Smooth muscle cell (in vitro differentiated cells): ENCODE measurements around the gene GABRB1. TPM values are rescaled to one million over a fixed set of nuclear protein-coding genes. Genes with fewer than 3 reads are reported as not detected.

ENCODE experiments used
- DNase-seq: peaks from one replicate; lab custom pipeline; 2025; ENCODE audit not compliant: unreplicated experiment; lab: John Stamatoyannopoulos, UW
- H2AFZ ChIP-seq: fragments of 200-600 bp; sonication (generic); 2 replicates; pipeline ENCODE4 v1.6.0; 2016; ENCODE audit warnings: antibody characterized with exemption, low read depth, mild to moderate bottlenecking
- H3F3A ChIP-seq: fragments of 200-600 bp; sonication (generic); 2 replicates; pipeline ENCODE4 v1.6.0; 2017; ENCODE audit warnings: antibody characterized with exemption, low read depth
- H3K27ac ChIP-seq: fragments of 200-600 bp; sonication (generic); 2 replicates; pipeline ENCODE4 v1.5.1; 2016; ENCODE audit warnings: low read depth, mild to moderate bottlenecking
- H3K27me3 ChIP-seq: fragments of 200-600 bp; sonication (generic); 2 replicates; pipeline ENCODE4 v1.6.1; 2016; ENCODE audit warnings: low read depth, mild to moderate bottlenecking
- H3K36me3 ChIP-seq: fragments of 200-600 bp; sonication (generic); 2 replicates; pipeline ENCODE4 v1.5.1; 2016; ENCODE audit warnings: low read depth
- H3K4me1 ChIP-seq: fragments of 200-600 bp; sonication (generic); 2 replicates; pipeline ENCODE4 v1.5.1; 2016; ENCODE audit warnings: low read depth
- H3K4me2 ChIP-seq: fragments of 200-600 bp; sonication (generic); 2 replicates; pipeline ENCODE4 v1.6.0; 2016; ENCODE audit warnings: mild to moderate bottlenecking
- H3K4me3 ChIP-seq: fragments of 200-600 bp; sonication (generic); 2 replicates; pipeline ENCODE4 v1.5.1; 2016; ENCODE audit warnings: mild to moderate bottlenecking
- H3K79me2 ChIP-seq: fragments of 200-600 bp; sonication (generic); 2 replicates; pipeline ENCODE4 v1.6.0; 2016; ENCODE audit warnings: low read depth, mild to moderate bottlenecking
- H3K9ac ChIP-seq: fragments of 200-600 bp; sonication (generic); 2 replicates; pipeline ENCODE4 v1.6.0; 2016; ENCODE audit warnings: low read depth
- H3K9me3 ChIP-seq: fragments of 200-600 bp; sonication (generic); replicated peaks from 2 replicates; pipeline ENCODE4 v1.5.1; 2016; ENCODE audit warnings: low read depth
- H4K20me1 ChIP-seq: fragments of 200-600 bp; sonication (generic); 2 replicates; pipeline ENCODE4 v1.6.0; 2016; ENCODE audit warnings: low read depth
- CTCF ChIP-seq: fragments of 200-600 bp; sonication (generic); IDR thresholded peaks from 2 replicates; pipeline ENCODE4 v1.5.1; 2017; ENCODE audit warnings: borderline replicate concordance, mild to moderate bottlenecking, antibody characterized with exemption; ENCODE audit not compliant: insufficient read depth, poor library complexity, severe bottlenecking
- WGBS: methylation state at CpG from one replicate; pipeline ENCODE4 v1.1.7; 2016; ENCODE audit warnings: low lambda C conversion rate; 5-methylcytosine and 5-hydroxymethylcytosine counted together
- polyA plus RNA-seq: library from polyadenylated mRNA; unstranded; fragments of >200 nt; fragmentation: Nextera tagmentation; extraction: Ambion mirVana; gene quantifications from 2 replicates; pipeline ENCODE4 v1.2.1, GENCODE V29; 2016
- total RNA-seq: library from RNA; depleted of rRNA; stranded (reverse); fragments of >200 nt; gene quantifications from 2 replicates; pipeline ENCODE4 v1.2.3, GENCODE V29; 2014

Gene GABRB1
- total and polyA plus RNA-seq, 2 experiments from 2014 or later, result 0.22 TPM; not detected in 1

GRCh38 chr4:47342796-47343195, 311.4 kb downstream of the GABRB1 start:
- Histone ChIP-seq H3K27ac (no peak overlapping the region), H3K9ac (no peak overlapping the region), H2AFZ (no peak overlapping the region), H3K36me3 (no peaks in the 10 kb centered on the region), H3K79me2 (no peaks in the 10 kb centered on the region), H3K27me3 (no peaks in the 10 kb centered on the region), H4K20me1 (no peaks in the 10 kb centered on the region), H3F3A (no peaks in the 10 kb centered on the region), H3K4me2 (no peak overlapping the region), H3K4me1 (no peaks in the 10 kb centered on the region), H3K4me3 (no peak overlapping the region), H3K9me3 (no peaks in the 10 kb centered on the region)
- TF ChIP-seq CTCF, result no peak
- 79% methylated on average over 4 of the region's 4 CpGs for WGBS
- no peak for DNase-seq

GRCh38 chr4:47349326-47349725, 318.0 kb downstream of the GABRB1 start:
- Histone ChIP-seq H3K4me2 (no peak overlapping the region), H3K79me2 (no peaks in the 10 kb centered on the region), H3K27ac (no peak overlapping the region), H3K9me3 (no peaks in the 10 kb centered on the region), H3K4me1 (no peaks in the 10 kb centered on the region), H3K9ac (no peak overlapping the region), H3K4me3 (no peak overlapping the region), H3F3A (no peaks in the 10 kb centered on the region), H3K27me3 (no peaks in the 10 kb centered on the region), H2AFZ (no peak overlapping the region), H3K36me3 (no peaks in the 10 kb centered on the region), H4K20me1 (no peaks in the 10 kb centered on the region)
- TF ChIP-seq CTCF, result no peak
- 84% methylated on average over 4 of the region's 4 CpGs for WGBS
- DNase-seq, result no peak

GRCh38 chr4:47355568-47355967, 324.2 kb downstream of the GABRB1 start:
- no peaks in the 10 kb centered on the region for H3K36me3 ChIP-seq
- no peak for TF ChIP-seq CTCF
- 97% methylated on average over 1 of the region's 1 CpG for WGBS
- no peaks in the 10 kb centered on the region for H3F3A ChIP-seq
- no peak overlapping the region for H2AFZ ChIP-seq
- H4K20me1 ChIP-seq, result no peaks in the 10 kb centered on the region
- H3K27me3 ChIP-seq, result no peaks in the 10 kb centered on the region
- H3K27ac ChIP-seq, result no peak overlapping the region
- H3K9me3 ChIP-seq, result no peaks in the 10 kb centered on the region
- H3K4me1 ChIP-seq, result no peaks in the 10 kb centered on the region
- H3K4me2 ChIP-seq, result no peak overlapping the region
- no peak overlapping the region for H3K4me3 ChIP-seq
- H3K79me2 ChIP-seq, result no peaks in the 10 kb centered on the region
- no peak for DNase-seq
- H3K9ac ChIP-seq, result no peak overlapping the region

GRCh38 chr4:47359891-47360290, 328.5 kb downstream of the GABRB1 start:
- Histone ChIP-seq H3K79me2 (no peaks in the 10 kb centered on the region), H3K27ac (no peak overlapping the region), H3K4me1 (no peaks in the 10 kb centered on the region), H3F3A (no peaks in the 10 kb centered on the region), H4K20me1 (no peaks in the 10 kb centered on the region), H3K36me3 (no peaks in the 10 kb centered on the region), H3K4me3 (no peak overlapping the region), H3K9me3 (no peaks in the 10 kb centered on the region), H2AFZ (no peak overlapping the region), H3K4me2 (no peak overlapping the region), H3K27me3 (no peaks in the 10 kb centered on the region), H3K9ac (no peak overlapping the region)
- no peak for TF ChIP-seq CTCF
- WGBS, result 72% methylated on average over 4 of the region's 4 CpGs
- DNase-seq, result no peak
